Pancreas (tissue), 10 donors: Measurements from ENCODE around the gene ARID4B. TPM values are rescaled to one million over a fixed set of nuclear protein-coding genes. Genes with fewer than 3 reads are reported as not detected.

Experiments used
- ATAC-seq, 4 donors: fragments of 200-7000 bp; cut with Tn5 transposase; one replicate each; pipeline versions ENCODE4 v1.8.0 to v1.9.1; 2020; ENCODE audit warnings: mild to moderate bottlenecking in 4 of 4, moderate library complexity in 4 of 4
- DNase-seq, 6 donors: peaks; one replicate each; pipeline ENCODE4 v3.0.0-alpha.2; 2020
- FAIRE-seq: peaks from 2 replicates; lab custom pipeline; 2012; peaks lifted over from hg19 to GRCh38; lab: Jason Lieb, UNC
- H3K27ac ChIP-seq, 4 donors: fragments of 200-600 bp; sonication (generic); 1 replicate in 3 of 4; 2 replicates in 1 of 4; pipeline versions ENCODE4 v1.5.0 to v1.8.0; 2020
- H3K27me3 ChIP-seq, 4 donors: fragments of 200-600 bp; one replicate each; pipeline ENCODE4 v1.8.0; 2021
- H3K36me3 ChIP-seq, 3 donors: fragments of 200-600 bp; sonication (generic) in 1 of 3; one replicate each; pipeline versions ENCODE4 v1.5.0 to v1.8.0; 2020 to 2021
- H3K4me1 ChIP-seq, 3 donors: fragments of 200-600 bp; one replicate each; pipeline ENCODE4 v1.8.0; 2021
- H3K4me3 ChIP-seq, 4 donors: fragments of 200-600 bp; sonication (generic) in 2 of 4; one replicate each; pipeline versions ENCODE4 v1.5.0 to v1.8.0; 2020 to 2021
- H3K9me3 ChIP-seq, 4 donors: fragments of 200-600 bp; one replicate each; pipeline ENCODE4 v1.8.0; 2021
- WGBS, 2 donors: extraction: QIAGEN DNeasy Blood & Tissue Kit; methylation state at CpG; one replicate each; pipeline ENCODE4 v1.1.7; 2013; 5-methylcytosine and 5-hydroxymethylcytosine counted together
- intact Hi-C, 3 donors: fragments of 100-400 bp; cut with DNase I; formaldehyde crosslinking; loops; one replicate each; pipeline versions ENCODE4 v1.11.1 to v1.14.2; 2022
- polyA plus RNA-seq, 2 donors: library from polyadenylated mRNA; stranded (reverse); fragments of 200-250 nt; gene quantifications; one replicate each; pipeline ENCODE4 v1.2.3, GENCODE V29; 2013
- total RNA-seq, 6 donors: library from RNA; stranded (reverse); fragmentation: NEBNext Ultra II Directional in 4 of 6; extraction: Animal tissue kit (Norgen Biotek cat#: 25700) in 4 of 6; gene quantifications; one replicate each; pipeline versions ENCODE4 v1.2.1 to v1.2.4, GENCODE V29; 2021 to 2023
- TF ChIP-seq, protein P1 (sequence below), 4 donors: fragments of 200-600 bp; sonication (generic) in 3 of 4; IDR thresholded peaks; one replicate each; pipeline versions ENCODE4 v1.5.0 to v1.8.0; 2021; ENCODE audit warnings: antibody characterized with exemption in 4 of 4
- donor health status: healthy with polysubstance abuse.
- donor health status: DM: no; HTN: no; CAD: no; lungs with moderate emphysema.
- donor health status: DM: no; HTN: no; CAD: no.
- donor health status: control.
- donor health status: control.
- donor health status: Bipolar disorder and iron deficiency.
- donor health status: DM: yes; HTN: yes; CAD: no.
- donor health status: DM: no; HTN: no; CAD: no.
- donor health status: DM: no; HTN: no; CAD: no.
- donor health status: DM: yes; HTN: yes; CAD: no.

ARID4B gene
- total and polyA plus RNA-seq, 8 donors = 12.5 to 26.6 (median 16.7) TPM

DNA sequence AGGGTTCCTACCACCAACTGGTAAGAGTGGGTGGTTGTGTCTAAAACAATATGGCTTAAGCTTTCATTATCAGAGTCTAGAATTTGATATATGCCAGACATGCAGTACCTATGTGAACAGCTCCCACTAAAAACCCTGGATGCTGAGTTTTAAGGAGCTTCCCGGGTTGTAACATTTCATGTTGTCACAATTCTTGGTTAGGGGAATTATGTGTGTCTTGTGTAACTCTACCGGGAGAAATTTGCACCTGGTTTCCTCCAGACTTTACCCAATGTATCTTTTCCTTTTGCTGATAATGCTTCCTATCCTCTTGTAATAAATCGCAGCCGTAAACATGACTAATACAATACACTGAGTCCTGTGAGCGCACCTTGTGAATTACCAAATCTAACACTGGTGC is 48.3 kb downstream of the ARID4B start:
- H3K27ac ChIP-seq = peak overlapping the region; percentile 12 to 84 (median 52)
- peaks cover 21 to 47% (median 43%) of the 10 kb centered on the region in 3 donors for H3K4me1 ChIP-seq
- no peak for DNase-seq
- no peak for FAIRE-seq
- 39 to 43% methylated on average over 5 of the region's 5 CpGs for WGBS, 2 donors
- no peaks in the 10 kb centered on the region for H3K36me3 ChIP-seq
- TF ChIP-seq, protein P1, sequence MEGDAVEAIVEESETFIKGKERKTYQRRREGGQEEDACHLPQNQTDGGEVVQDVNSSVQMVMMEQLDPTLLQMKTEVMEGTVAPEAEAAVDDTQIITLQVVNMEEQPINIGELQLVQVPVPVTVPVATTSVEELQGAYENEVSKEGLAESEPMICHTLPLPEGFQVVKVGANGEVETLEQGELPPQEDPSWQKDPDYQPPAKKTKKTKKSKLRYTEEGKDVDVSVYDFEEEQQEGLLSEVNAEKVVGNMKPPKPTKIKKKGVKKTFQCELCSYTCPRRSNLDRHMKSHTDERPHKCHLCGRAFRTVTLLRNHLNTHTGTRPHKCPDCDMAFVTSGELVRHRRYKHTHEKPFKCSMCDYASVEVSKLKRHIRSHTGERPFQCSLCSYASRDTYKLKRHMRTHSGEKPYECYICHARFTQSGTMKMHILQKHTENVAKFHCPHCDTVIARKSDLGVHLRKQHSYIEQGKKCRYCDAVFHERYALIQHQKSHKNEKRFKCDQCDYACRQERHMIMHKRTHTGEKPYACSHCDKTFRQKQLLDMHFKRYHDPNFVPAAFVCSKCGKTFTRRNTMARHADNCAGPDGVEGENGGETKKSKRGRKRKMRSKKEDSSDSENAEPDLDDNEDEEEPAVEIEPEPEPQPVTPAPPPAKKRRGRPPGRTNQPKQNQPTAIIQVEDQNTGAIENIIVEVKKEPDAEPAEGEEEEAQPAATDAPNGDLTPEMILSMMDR (IDR thresholded peaks at IDR 0.05) = no peak
- no peak overlapping the region for H3K4me3 ChIP-seq
- no peaks in the 10 kb centered on the region for H3K27me3 ChIP-seq
- intact Hi-C loops = no loop called here
- H3K9me3 ChIP-seq = no peaks in the 10 kb centered on the region
- peak; percentile 65 to 79 (median 72) for ATAC-seq

DNA sequence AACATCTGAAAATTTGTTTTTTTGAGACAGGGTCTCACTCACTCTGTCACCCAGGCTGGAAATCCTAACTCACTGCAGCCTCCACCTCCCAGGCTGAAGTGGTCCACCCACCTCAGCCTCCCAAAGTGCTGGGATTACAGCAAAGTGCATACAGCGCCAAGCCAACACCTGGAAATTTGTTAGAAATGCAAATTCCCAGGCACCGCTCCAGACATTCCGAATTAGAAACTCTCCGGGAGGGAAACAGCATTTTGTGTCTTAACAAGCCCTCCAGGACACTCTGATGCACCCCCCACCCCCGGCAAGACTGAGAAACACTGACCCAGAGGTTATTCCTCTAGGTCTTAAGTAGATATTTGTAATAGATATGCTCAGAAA is 49.1 kb downstream of the ARID4B start:
- Histone ChIP-seq H3K4me3 (peak overlapping the region in 1 of 4 donors; percentile 4), H3K9me3 (no peaks in the 10 kb centered on the region), H3K27me3 (no peaks in the 10 kb centered on the region), H3K27ac (peak overlapping the region; percentile 9 to 84 (median 32)), H3K4me1 (peaks cover 21 to 48% (median 48%) of the 10 kb centered on the region in 3 donors), H3K36me3 (no peaks in the 10 kb centered on the region)
- FAIRE-seq (no peak), ATAC-seq (peak; percentile 19 to 43 (median 21)), DNase-seq (no peak)
- 34 to 41% methylated on average over 5 of the region's 5 CpGs for WGBS, 2 donors
- TF ChIP-seq, protein P1 (IDR thresholded peaks at IDR 0.05) = no peak
- intact Hi-C loops = no loop called here

DNA sequence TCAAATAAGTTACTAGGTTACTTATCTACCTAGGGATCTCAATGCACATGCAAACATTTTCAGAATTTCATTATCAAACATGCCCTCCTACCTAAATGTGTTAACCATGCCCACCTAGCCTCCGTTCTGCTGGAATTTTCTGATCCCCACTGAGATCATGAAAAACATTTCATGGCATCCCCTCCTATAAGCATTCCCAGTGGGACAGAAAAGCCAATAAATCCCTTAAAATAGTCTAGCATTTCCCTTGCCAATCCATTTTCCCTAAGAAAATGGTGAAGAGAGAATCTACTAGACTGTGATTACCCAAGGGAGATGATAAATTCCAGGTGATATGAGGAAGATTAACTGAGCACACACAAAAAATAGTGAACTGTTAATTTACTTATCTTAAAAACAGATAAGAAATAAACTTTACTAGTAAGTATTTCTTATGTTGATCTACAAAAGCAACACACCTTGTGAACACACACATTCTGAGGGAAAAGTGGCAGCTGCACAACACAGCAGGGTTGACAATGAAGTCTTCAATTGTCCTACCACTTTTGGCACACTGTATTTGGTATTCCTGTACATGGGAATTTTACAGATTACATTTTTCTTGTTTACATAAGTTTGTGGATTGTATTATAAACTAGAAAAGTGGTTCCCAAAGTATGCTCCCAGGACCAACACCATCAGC is 49.6 kb downstream of the ARID4B start:
- Histone ChIP-seq H3K27ac (peak overlapping the region in 3 of 4 donors; percentile 9 to 84 (median 52)), H3K4me1 (peaks cover 21 to 50% (median 48%) of the 10 kb centered on the region in 3 donors), H3K36me3 (no peaks in the 10 kb centered on the region), H3K27me3 (no peaks in the 10 kb centered on the region), H3K4me3 (peak overlapping the region in 1 of 4 donors; percentile 4), H3K9me3 (no peaks in the 10 kb centered on the region)
- no peak for FAIRE-seq
- DNase-seq = peak in 3 of 6 donors; percentile 48 to 71 (median 57)
- TF ChIP-seq, protein P1 (IDR thresholded peaks at IDR 0.05) = no peak
- intact Hi-C loops = no loop called here
- peak; percentile 59 to 78 (median 72) for ATAC-seq
- WGBS, 2 donors = 35 to 38% methylated on average over 1 of the region's 1 CpG

DNA sequence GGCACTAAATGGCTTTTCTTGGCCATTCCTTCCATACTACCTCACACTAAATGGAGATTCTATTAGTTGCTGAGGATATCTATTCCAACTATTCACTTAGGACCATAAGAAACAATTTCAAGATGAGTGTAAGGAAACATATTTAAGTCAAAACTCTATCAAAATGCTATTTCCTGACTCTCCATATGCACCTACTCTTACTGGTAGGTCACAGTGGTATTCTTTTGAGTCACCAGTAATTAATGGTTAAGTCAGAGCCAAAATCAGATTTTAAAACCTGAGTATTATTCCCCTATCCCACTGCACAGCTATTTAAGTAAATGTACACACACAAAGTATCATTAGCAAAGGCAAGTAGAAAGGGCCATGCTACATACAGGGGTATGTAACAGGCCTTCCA is 50.3 kb downstream of the ARID4B start:
- intact Hi-C loops = no loop called here
- Histone ChIP-seq H3K4me3 (no peak overlapping the region), H3K27ac (peak overlapping the region in 2 of 4 donors; percentile 52 to 84), H3K27me3 (no peaks in the 10 kb centered on the region), H3K36me3 (no peaks in the 10 kb centered on the region), H3K4me1 (peaks cover 21 to 54% (median 53%) of the 10 kb centered on the region in 3 donors), H3K9me3 (no peaks in the 10 kb centered on the region)
- TF ChIP-seq, protein P1 (IDR thresholded peaks at IDR 0.05) = no peak
- DNase-seq (no peak), FAIRE-seq (no peak), ATAC-seq (no peak)

DNA sequence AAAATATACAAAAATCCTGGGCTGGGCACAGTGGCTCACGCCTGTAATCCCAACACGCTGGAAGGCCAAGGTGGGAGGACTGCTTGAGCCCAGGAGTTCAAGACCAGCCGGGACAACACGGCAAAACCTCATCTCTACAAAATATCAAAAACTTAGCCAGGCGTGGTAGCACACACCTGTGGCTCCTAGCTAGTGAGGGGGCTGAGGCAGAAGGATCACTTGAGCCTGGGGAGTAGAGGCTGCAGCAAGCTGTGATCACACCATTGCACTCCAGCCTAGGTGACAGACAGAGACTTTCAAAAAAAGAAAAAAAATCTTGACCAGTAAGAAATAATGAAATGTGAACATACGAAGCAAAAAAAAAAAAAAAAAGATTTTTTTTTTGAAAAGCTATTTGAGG is 52.1 kb downstream of the ARID4B start:
- ATAC-seq = no peak
- Histone ChIP-seq H3K27me3 (no peaks in the 10 kb centered on the region), H3K4me3 (no peak overlapping the region), H3K9me3 (no peaks in the 10 kb centered on the region), H3K4me1 (peaks cover 21 to 63% (median 54%) of the 10 kb centered on the region in 3 donors), H3K36me3 (no peaks in the 10 kb centered on the region), H3K27ac (peak overlapping the region in 1 of 4 donors; percentile 41)
- no peak for DNase-seq
- 95 to 96% methylated on average over 6 of the region's 6 CpGs for WGBS, 2 donors
- no peak for FAIRE-seq
- intact Hi-C loops = no loop called here
- TF ChIP-seq, protein P1 (IDR thresholded peaks at IDR 0.05) = no peak
